Naive thymus-derived CD4-positive, alpha-beta T cell (primary cell): ENCODE data around the gene CXCL3. TPM values are rescaled to one million over a fixed set of nuclear protein-coding genes. Genes with fewer than 3 reads are reported as not detected.

Experiments used
- ATAC-seq: fragments of 150-1000 bp; cut with Tn5 transposase; 2 replicates; pipeline ENCODE4 v1.10.0; 2021; ENCODE audit warnings: mild to moderate bottlenecking, moderate library complexity
- CTCF ChIA-PET: fragments of 350-600 bp; sonication (Branson Sonifier 250); formaldehyde crosslinking; loops from one replicate; lab custom pipeline; 2021; ENCODE audit warnings: antibody characterized with exemption; lab: Charles Lee
- POLR2A ChIA-PET: fragments of 350-600 bp; sonication (Branson Sonifier 250); formaldehyde crosslinking; loops from one replicate; lab custom pipeline; 2021; ENCODE audit warnings: antibody characterized with exemption, inconsistent platforms; lab: Charles Lee
- DNase-seq, 9 donors: peaks; one replicate each; pipeline versions ENCODE4 v3.0.0 to v3.0.0-alpha.2; 2020 to 2022; ENCODE audit warnings: mixed read lengths in 1 of 9
- H3K27ac ChIP-seq: one replicate; pipeline ENCODE4 v1.7.0; 2013; ENCODE audit warnings: mild to moderate bottlenecking, low read depth, low read length, moderate library complexity
- H3K27me3 ChIP-seq, 2 donors: one replicate each; pipeline ENCODE4 v1.7.0; 2013; ENCODE audit warnings: low read length in 2 of 2, mild to moderate bottlenecking in 2 of 2, moderate library complexity in 2 of 2; ENCODE audit not compliant: control insufficient read depth in 2 of 2, insufficient read depth in 2 of 2
- H3K36me3 ChIP-seq, 3 experiments: 1 replicate in 2 of 3; 2 replicates in 1 of 3; pipeline ENCODE4 v1.7.0; 2013; ENCODE audit warnings: low read length in 3 of 3, mild to moderate bottlenecking in 3 of 3, moderate library complexity in 1 of 3; ENCODE audit not compliant: insufficient read depth in 3 of 3, control insufficient read depth in 2 of 3
- H3K4me1 ChIP-seq, 2 donors: one replicate each; pipeline ENCODE4 v1.7.0; 2013; ENCODE audit warnings: low read length in 2 of 2, mild to moderate bottlenecking in 2 of 2, moderate library complexity in 1 of 2; ENCODE audit not compliant: control insufficient read depth in 2 of 2, insufficient read depth in 2 of 2
- H3K4me3 ChIP-seq: 2 replicates; pipeline ENCODE4 v1.7.0; 2013; ENCODE audit warnings: mild to moderate bottlenecking, low read length
- H3K9me3 ChIP-seq, 3 experiments: 1 replicate in 2 of 3; 2 replicates in 1 of 3; pipeline ENCODE4 v1.7.0; 2013; ENCODE audit warnings: low read length in 3 of 3; ENCODE audit not compliant: control insufficient read depth in 2 of 3
- H3K27ac Mint-ChIP-seq, 9 donors: one replicate each; pipeline ENCODE4 v1.8.0; 2020 to 2022; ENCODE audit warnings: mixed read lengths in 9 of 9, mild to moderate bottlenecking in 8 of 9, moderate library complexity in 5 of 9, inconsistent platforms in 2 of 9
- H3K27me3 Mint-ChIP-seq, 5 donors: one replicate each; pipeline ENCODE4 v1.8.0; 2021 to 2022; ENCODE audit warnings: mixed read lengths in 5 of 5, mild to moderate bottlenecking in 1 of 5
- H3K36me3 Mint-ChIP-seq, 5 donors: one replicate each; pipeline ENCODE4 v1.8.0; 2020 to 2022; ENCODE audit warnings: mixed read lengths in 5 of 5, mild to moderate bottlenecking in 3 of 5, inconsistent platforms in 1 of 5
- H3K4me1 Mint-ChIP-seq, 7 donors: one replicate each; pipeline ENCODE4 v1.8.0; 2020 to 2022; ENCODE audit warnings: mixed read lengths in 7 of 7, mild to moderate bottlenecking in 3 of 7, inconsistent platforms in 1 of 7
- H3K4me3 Mint-ChIP-seq, 10 donors: one replicate each; pipeline ENCODE4 v1.8.0; 2020 to 2022; ENCODE audit warnings: mild to moderate bottlenecking in 10 of 10, mixed read lengths in 10 of 10, moderate library complexity in 6 of 10, inconsistent platforms in 2 of 10
- H3K9me3 Mint-ChIP-seq, 11 donors: one replicate each; pipeline ENCODE4 v1.8.0; 2020 to 2022; ENCODE audit warnings: mixed read lengths in 11 of 11, mild to moderate bottlenecking in 4 of 11, inconsistent platforms in 1 of 11, moderate library complexity in 1 of 11
- intact Hi-C, 2 donors: fragments of 100-400 bp; cut with micrococcal nuclease; formaldehyde crosslinking; loops; one replicate each; pipeline ENCODE4 v1.15.1; 2023
- polyA plus RNA-seq, 2 donors: library from polyadenylated mRNA; unstranded; fragments of 300-500 nt; fragmentation: Illumina TruSeq; gene quantifications; one replicate each; pipeline ENCODE4 v1.2.3, GENCODE V29; 2021
- total RNA-seq, 6 experiments: library from RNA in 5 of 6; stranded (reverse) in 5 of 6; gene quantifications; 1 replicate in 5 of 6; 2 replicates in 1 of 6; pipeline ENCODE4 v1.2.3 and lab custom pipeline; 2021 to 2026

CXCL3 gene
- total and polyA plus RNA-seq, 7 experiments from 2014 or later: 0.92 to 15.3 (median 3.0) TPM; not detected in 4

DNA sequence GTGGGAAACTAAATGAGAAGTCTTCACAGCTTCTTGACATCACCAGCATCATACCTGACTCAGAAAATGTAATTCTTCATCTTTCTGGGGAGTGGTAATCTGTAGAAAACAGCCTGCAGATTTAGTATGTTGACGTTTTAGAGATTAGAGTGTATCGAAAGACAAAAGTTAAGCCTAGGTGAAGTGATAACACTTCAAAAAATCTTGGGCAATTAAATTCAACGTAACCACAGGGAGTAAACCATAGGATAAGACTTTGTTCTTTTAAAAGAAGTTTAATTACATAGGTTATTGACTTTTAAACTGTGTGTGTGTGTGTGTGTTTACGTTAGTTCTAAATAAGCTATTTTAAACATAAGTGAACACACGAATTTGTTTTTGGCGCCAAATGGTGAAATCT is 38.2 kb downstream of the CXCL3 start:
- Histone ChIP-seq H3K9me3 (no peaks in the 10 kb centered on the region), H3K4me1 (no peaks in the 10 kb centered on the region), H3K27ac (no peak overlapping the region), H3K27me3 (no peaks in the 10 kb centered on the region), H3K4me3 (no peak overlapping the region), H3K36me3 (no peaks in the 10 kb centered on the region)
- no peaks in the 10 kb centered on the region for H3K36me3 Mint-ChIP-seq
- intact Hi-C loops: no loop called here
- H3K4me1 Mint-ChIP-seq: no peaks in the 10 kb centered on the region
- H3K27ac Mint-ChIP-seq: no peak overlapping the region
- peaks cover 9 to 19% (median 12%) of the 10 kb centered on the region in 5 donors for H3K27me3 Mint-ChIP-seq
- H3K4me3 Mint-ChIP-seq: no peak overlapping the region
- CTCF ChIA-PET: no interaction called here
- ATAC-seq: no peak
- DNase-seq: no peak
- peaks cover 0 to 7% (median 0%) of the 10 kb centered on the region in 11 donors for H3K9me3 Mint-ChIP-seq
- POLR2A ChIA-PET: no interaction called here

GRCh38 chr4:73998040-73999011 is 40.2 kb downstream of the CXCL3 start, which contains the start of gene CXCL5:
Gene CXCL5 (minus strand): TSS chr4:73998677. CDS start chr4:73998581, 96 bp downstream.
- DNase-seq: no peak
- intact Hi-C loops: no loop called here
- Histone ChIP-seq H3K27me3 (no peaks in the 10 kb centered on the region), H3K36me3 (no peaks in the 10 kb centered on the region), H3K27ac (no peak within 1 kb of the TSS), H3K9me3 (no peaks in the 10 kb centered on the region), H3K4me1 (no peaks in the 10 kb centered on the region), H3K4me3 (no peak within 1 kb of the TSS)
- no peak within 1 kb of the TSS for H3K4me3 Mint-ChIP-seq
- no peaks in the 10 kb centered on the region for H3K4me1 Mint-ChIP-seq
- H3K27ac Mint-ChIP-seq: no peak within 1 kb of the TSS
- POLR2A ChIA-PET: no interaction called here
- H3K9me3 Mint-ChIP-seq: peaks cover 0 to 7% (median 0%) of the 10 kb centered on the region in 11 donors
- H3K36me3 Mint-ChIP-seq: no peaks in the 10 kb centered on the region
- CTCF ChIA-PET: no interaction called here
- H3K27me3 Mint-ChIP-seq: peaks cover 12 to 22% (median 17%) of the 10 kb centered on the region in 5 donors
- ATAC-seq: peak; percentile 57

- ChIA-PET POLR2A (no interaction called here), CTCF (no interaction called here)
- Histone ChIP-seq H3K4me1 (no peaks in the 10 kb centered on the region), H3K9me3 (no peaks in the 10 kb centered on the region), H3K27ac (no peak overlapping the region), H3K27me3 (no peaks in the 10 kb centered on the region), H3K36me3 (no peaks in the 10 kb centered on the region), H3K4me3 (no peak overlapping the region)
- peaks cover 0 to 3% (median 0%) of the 10 kb centered on the region in 11 donors for H3K9me3 Mint-ChIP-seq
- peaks cover 3 to 12% (median 7%) of the 10 kb centered on the region in 5 donors for H3K27me3 Mint-ChIP-seq
- ATAC-seq: no peak
- H3K36me3 Mint-ChIP-seq: no peaks in the 10 kb centered on the region
- intact Hi-C loops: no loop called here
- H3K4me3 Mint-ChIP-seq: no peak overlapping the region
- H3K4me1 Mint-ChIP-seq: no peaks in the 10 kb centered on the region
- no peak for DNase-seq
- H3K27ac Mint-ChIP-seq: no peak overlapping the region
These were observed 46.4 kb downstream of the CXCL3 start for GRCh38 chr4:73992050-73992449.

- intact Hi-C loops: no loop called here
- H3K9me3 ChIP-seq: no peaks in the 10 kb centered on the region
- H3K27me3 ChIP-seq: no peaks in the 10 kb centered on the region
- ChIA-PET CTCF (no interaction called here), POLR2A (no interaction called here)
- Mint-ChIP-seq H3K27ac (no peak overlapping the region), H3K4me3 (no peak overlapping the region), H3K36me3 (no peaks in the 10 kb centered on the region), H3K27me3 (peaks cover 3 to 11% (median 7%) of the 10 kb centered on the region in 5 donors), H3K9me3 (peaks cover 0 to 3% (median 0%) of the 10 kb centered on the region in 11 donors), H3K4me1 (no peaks in the 10 kb centered on the region)
- H3K36me3 ChIP-seq: no peaks in the 10 kb centered on the region
- no peak for ATAC-seq
- DNase-seq: no peak
- no peak overlapping the region for H3K4me3 ChIP-seq
- H3K4me1 ChIP-seq: no peaks in the 10 kb centered on the region
- H3K27ac ChIP-seq: no peak overlapping the region
These were observed 46.8 kb downstream of the CXCL3 start for GRCh38 chr4:73991742-73992000.

DNA sequence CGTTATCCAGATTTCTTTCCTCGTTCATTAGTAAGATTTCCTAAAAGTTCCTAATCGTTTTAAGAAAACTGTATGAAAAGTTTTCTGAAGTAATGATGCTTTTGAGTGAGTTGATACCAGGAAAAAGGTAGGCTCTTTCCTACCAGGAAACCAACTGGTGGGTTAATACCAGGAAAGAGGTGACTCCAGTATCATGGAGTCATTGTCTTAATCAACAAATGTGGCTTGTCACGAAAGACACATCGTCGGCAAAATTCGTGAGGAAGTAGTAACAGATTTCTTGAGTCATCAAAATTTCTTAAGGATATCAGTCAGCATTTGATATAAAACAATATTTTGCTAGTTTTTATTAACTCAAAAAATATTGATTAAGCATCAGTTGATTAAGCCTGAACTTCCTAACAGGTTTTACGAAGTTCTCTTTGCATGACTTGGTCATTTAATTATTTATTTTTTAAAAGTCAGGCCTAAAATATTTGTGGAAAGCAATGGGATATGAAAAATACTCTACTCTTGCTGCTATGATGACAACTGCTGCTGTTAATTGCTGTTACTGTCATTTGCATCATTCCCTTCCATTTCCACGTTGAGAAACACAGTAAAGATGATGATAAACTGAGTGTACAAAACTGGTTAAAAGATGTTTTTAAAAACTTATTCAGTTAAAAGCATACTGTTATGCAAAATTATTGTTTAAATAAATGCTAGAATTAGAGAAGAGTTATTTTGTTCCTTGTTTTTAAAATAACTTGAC is 47.3 kb downstream of the CXCL3 start:
- H3K9me3 Mint-ChIP-seq: peaks cover 0 to 3% (median 0%) of the 10 kb centered on the region in 11 donors
- Histone ChIP-seq H3K27ac (no peak overlapping the region), H3K27me3 (no peaks in the 10 kb centered on the region), H3K36me3 (no peaks in the 10 kb centered on the region), H3K4me3 (no peak overlapping the region), H3K9me3 (no peaks in the 10 kb centered on the region), H3K4me1 (no peaks in the 10 kb centered on the region)
- no peaks in the 10 kb centered on the region for H3K4me1 Mint-ChIP-seq
- peaks cover 3 to 11% (median 7%) of the 10 kb centered on the region in 5 donors for H3K27me3 Mint-ChIP-seq
- H3K27ac Mint-ChIP-seq: no peak overlapping the region
- intact Hi-C loops: no loop called here
- DNase-seq (no peak), ATAC-seq (no peak)
- H3K4me3 Mint-ChIP-seq: no peak overlapping the region
- POLR2A ChIA-PET: no interaction called here
- CTCF ChIA-PET: no interaction called here
- no peaks in the 10 kb centered on the region for H3K36me3 Mint-ChIP-seq

DNA sequence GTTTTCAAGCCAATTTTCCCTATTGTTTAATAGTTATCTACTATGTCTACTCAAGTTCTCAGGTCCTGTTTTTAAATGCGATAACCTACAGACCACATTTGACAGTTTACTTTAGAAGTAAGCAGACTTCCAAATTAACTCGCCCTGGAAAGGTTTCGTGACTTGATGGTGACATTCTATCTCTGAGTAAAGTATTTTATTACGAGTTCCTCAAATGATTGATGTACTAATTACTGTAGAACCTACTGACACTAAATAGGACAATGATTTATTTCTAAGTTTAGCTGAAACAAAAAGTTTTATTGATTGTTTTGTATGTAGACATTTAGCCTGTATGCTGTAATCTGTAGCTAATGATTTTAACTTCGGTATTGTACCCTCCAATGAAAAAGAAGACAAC is 48.6 kb downstream of the CXCL3 start:
- Mint-ChIP-seq H3K36me3 (no peaks in the 10 kb centered on the region), H3K27me3 (peaks cover 3 to 6% (median 4%) of the 10 kb centered on the region in 5 donors), H3K27ac (no peak overlapping the region), H3K4me1 (no peaks in the 10 kb centered on the region), H3K9me3 (peaks cover 0 to 3% (median 0%) of the 10 kb centered on the region in 11 donors), H3K4me3 (no peak overlapping the region)
- CTCF ChIA-PET: no interaction called here
- H3K9me3 ChIP-seq: no peaks in the 10 kb centered on the region
- H3K27ac ChIP-seq: no peak overlapping the region
- POLR2A ChIA-PET: no interaction called here
- no peak for ATAC-seq
- H3K4me1 ChIP-seq: no peaks in the 10 kb centered on the region
- no peaks in the 10 kb centered on the region for H3K27me3 ChIP-seq
- DNase-seq: no peak
- H3K36me3 ChIP-seq: no peaks in the 10 kb centered on the region
- no peak overlapping the region for H3K4me3 ChIP-seq
- intact Hi-C loops: no loop called here
